Metanephros (tissue), 2 donors: ENCODE data around the gene LY6G6F. TPM values are rescaled to one million over a fixed set of nuclear protein-coding genes. Genes with fewer than 3 reads are reported as not detected.

Experiments
- small RNA-seq: library from RNA; depleted of rRNA; stranded (forward); fragments of <200 nt; gene quantifications from one replicate; pipeline ENCODE3, GENCODE V24; 2014; ENCODE audit warnings: low replicate concordance
- total RNA-seq: library from RNA; depleted of rRNA; stranded (reverse); fragments of >200 nt; gene quantifications from one replicate; pipeline ENCODE4 v1.2.3, GENCODE V29; 2014

Gene LY6G6F
- total RNA-seq, 1 donor from 2014 or later = not detected

Small RNA genes lying within 50 kb of the gene (small RNA-seq; reads per million reads assigned to genes)
- not detected for gene LY6G6D
- gene MIR4646 = not detected
- not detected for gene RF00019
- gene RNU6-850P = not detected

Other genes with a start within 250 kb of the LY6G6F start
- gene MICB, start 208.7 kb upstream of the LY6G6F start, total RNA-seq = 3.6 TPM
- gene MCCD1, start 177.9 kb upstream of the LY6G6F start, total RNA-seq = 9.8 TPM
- gene DDX39B, start 164.9 kb upstream of the LY6G6F start, total RNA-seq = 530 TPM
- gene ATP6V1G2, start 160.3 kb upstream of the LY6G6F start, total RNA-seq = 2.2 TPM
- gene NFKBIL1, start 159.3 kb upstream of the LY6G6F start, total RNA-seq = 26.4 TPM
- gene LTA, start 134.6 kb upstream of the LY6G6F start, total RNA-seq = not detected
- 0.35 TPM for gene TNF, start 131.3 kb upstream of the LY6G6F start, total RNA-seq
- gene LTB, start 124.4 kb upstream of the LY6G6F start, total RNA-seq = 3.1 TPM
- gene LST1, start 120.6 kb upstream of the LY6G6F start, total RNA-seq = 12.3 TPM
- 0.35 TPM for gene NCR3, start 113.9 kb upstream of the LY6G6F start, total RNA-seq
- 18.7 TPM for gene AIF1, start 91.6 kb upstream of the LY6G6F start, total RNA-seq
- 111 TPM for gene PRRC2A, start 86.2 kb upstream of the LY6G6F start, total RNA-seq
- 208 TPM for gene BAG6, start 54.2 kb upstream of the LY6G6F start, total RNA-seq
- 24.0 TPM for gene APOM, start 51.0 kb upstream of the LY6G6F start, total RNA-seq
- gene C6orf47, start 46.1 kb upstream of the LY6G6F start, total RNA-seq = 18.3 TPM
- gene GPANK1, start 41.9 kb upstream of the LY6G6F start, total RNA-seq = 16.5 TPM
- gene CSNK2B, start 40.8 kb upstream of the LY6G6F start, total RNA-seq = 99.5 TPM
- 3.3 TPM for gene LY6G5B, start 36.9 kb upstream of the LY6G6F start, total RNA-seq
- 1.1 TPM for gene LY6G5C, start 25.8 kb upstream of the LY6G6F start, total RNA-seq
- gene ABHD16A, start 3.5 kb upstream of the LY6G6F start, total RNA-seq = 56.0 TPM
- not detected for gene LY6G6D, start 8.5 kb downstream of the LY6G6F start, total RNA-seq
- not detected for gene LY6G6C, start 14.9 kb downstream of the LY6G6F start, total RNA-seq
- gene MPIG6B, start 16.5 kb downstream of the LY6G6F start, total RNA-seq = 4.7 TPM
- 121 TPM for gene DDAH2, start 22.4 kb downstream of the LY6G6F start, total RNA-seq
- 227 TPM for gene CLIC1, start 29.7 kb downstream of the LY6G6F start, total RNA-seq
- gene MSH5, start 33.1 kb downstream of the LY6G6F start, total RNA-seq = 18.9 TPM
- gene SAPCD1, start 55.8 kb downstream of the LY6G6F start, total RNA-seq = 4.3 TPM
- gene VWA7, start 70.5 kb downstream of the LY6G6F start, total RNA-seq = 8.6 TPM
- 38.8 TPM for gene VARS1, start 88.9 kb downstream of the LY6G6F start, total RNA-seq
- 33.5 TPM for gene LSM2, start 100.1 kb downstream of the LY6G6F start, total RNA-seq
- 2.9 TPM for gene HSPA1L, start 108.4 kb downstream of the LY6G6F start, total RNA-seq
- gene HSPA1A, start 108.7 kb downstream of the LY6G6F start, total RNA-seq = 1,222 TPM
- 1,232 TPM for gene HSPA1B, start 120.9 kb downstream of the LY6G6F start, total RNA-seq
- 46.4 TPM for gene NEU1, start 156.0 kb downstream of the LY6G6F start, total RNA-seq
- gene SLC44A4, start 172.1 kb downstream of the LY6G6F start, total RNA-seq = 28.4 TPM
- gene EHMT2, start 190.8 kb downstream of the LY6G6F start, total RNA-seq = 71.4 TPM
- 14.4 TPM for gene ZBTB12, start 195.2 kb downstream of the LY6G6F start, total RNA-seq
- gene C2, start 220.9 kb downstream of the LY6G6F start, total RNA-seq = 7.1 TPM
- 9.9 TPM for gene CFB, start 239.2 kb downstream of the LY6G6F start, total RNA-seq